NCI-H446 (cell line): ENCODE results near the gene SRD5A1.
"Not testable (repeated sequence)": the region's sequence is repeated elsewhere in the genome, so short reads cannot be mapped to it uniquely, and the experiment has no call there.

Experiments
- DNase-seq, 2 experiments: peaks; one replicate each; lab custom pipeline; 2025; lab: John Stamatoyannopoulos, UW

SRD5A1 gene

DNA sequence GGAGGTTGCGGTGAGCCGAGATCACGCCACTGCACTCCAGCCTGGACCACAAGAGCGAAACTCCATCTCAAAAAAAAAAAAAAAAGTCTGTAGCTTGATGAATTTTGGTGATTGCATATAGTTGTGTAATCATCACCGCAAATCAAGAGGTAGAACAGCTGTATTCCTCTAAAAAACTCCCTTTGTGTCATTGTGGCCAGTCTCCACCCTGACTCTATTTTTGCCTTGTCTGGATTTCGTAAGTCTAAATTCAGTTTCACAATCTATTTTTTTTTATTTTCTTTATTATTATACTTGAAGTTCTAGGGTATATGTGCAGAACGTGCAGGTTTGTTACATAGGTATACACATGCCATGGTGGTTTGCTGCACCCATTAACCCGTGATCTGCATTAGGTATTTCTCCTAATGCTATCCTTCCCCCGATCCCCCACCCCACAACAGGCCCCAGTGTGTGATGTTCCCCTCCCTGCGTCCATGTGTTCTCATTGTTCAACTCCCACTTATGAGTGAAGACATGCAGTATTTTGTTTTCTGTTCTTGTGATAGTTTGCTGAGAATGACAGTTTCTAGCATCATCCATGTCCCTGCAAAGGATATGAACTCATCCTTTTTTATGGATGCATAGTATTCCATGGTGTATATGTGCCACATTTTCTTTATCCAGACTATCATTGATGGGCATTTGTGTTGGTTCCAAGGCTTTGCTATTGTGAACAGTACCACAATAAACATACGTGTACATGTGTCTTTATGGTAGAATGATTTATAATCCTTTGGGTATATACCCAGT is 12.5 kb downstream of the SRD5A1 start:
- not testable (repeated sequence) for DNase-seq

DNA sequence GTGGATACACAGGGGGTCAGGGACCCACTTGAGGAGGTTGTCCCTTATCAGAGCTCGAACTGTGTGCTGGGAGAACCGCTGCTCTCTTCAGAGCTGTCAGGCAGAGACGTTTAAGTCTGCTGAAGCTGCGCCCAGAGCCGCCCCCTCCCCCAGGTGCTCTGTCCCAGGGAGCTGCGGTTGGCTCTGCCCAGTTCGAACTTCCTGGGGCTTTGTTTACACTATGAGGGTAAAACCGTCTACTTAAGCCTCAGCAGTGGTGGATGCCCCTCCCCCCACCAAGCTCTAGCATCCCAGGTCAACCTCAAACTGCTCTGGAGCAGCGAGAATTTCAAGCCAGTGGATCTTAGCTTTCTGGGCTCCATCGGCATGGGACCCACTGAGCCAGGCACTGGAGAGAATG is 15.9 kb downstream of the SRD5A1 start:
- DNase-seq: no peak

DNA sequence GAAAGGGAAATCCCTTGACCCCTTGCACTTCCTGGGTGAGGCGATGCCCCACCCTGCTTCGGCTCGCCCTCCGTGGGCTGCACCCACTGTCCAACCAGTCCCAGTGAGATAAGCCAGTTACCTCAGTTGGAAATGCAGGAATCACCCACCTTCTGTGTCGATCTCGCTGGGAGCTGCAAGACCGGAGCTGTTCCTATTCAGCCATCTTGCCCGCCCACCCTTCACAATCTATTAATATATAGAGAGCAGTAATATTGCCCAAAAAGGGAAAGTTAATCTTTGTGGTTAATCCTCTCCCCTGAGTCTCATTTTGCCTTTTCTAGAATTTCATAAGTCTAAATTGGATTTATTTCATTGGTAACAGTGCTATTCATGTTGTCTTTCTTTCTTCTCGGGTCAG is 16.4 kb downstream of the SRD5A1 start:
- no peak for DNase-seq

GRCh38 chr5:6652025-6652424 is 18.8 kb downstream of the SRD5A1 start:
- DNase-seq: no peak

DNA sequence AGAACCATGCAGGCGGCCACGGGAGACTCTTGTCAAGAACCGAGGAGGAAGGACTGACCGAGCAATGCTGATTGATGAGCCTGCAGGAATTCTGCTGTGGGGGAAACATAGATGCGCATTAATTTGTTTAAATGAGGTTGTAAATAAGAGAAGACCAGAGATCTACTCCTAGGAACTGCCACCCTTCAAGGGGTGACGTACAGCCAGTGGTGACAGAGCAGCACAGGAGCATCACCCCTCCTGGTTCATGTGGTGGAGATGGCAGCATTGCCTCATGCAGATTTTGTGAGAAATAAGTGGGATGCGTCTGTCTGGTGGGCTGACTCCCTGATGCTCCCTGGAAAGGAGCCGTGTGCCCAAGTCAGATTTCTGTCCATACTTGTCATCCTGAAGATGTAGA is 22.2 kb downstream of the SRD5A1 start:
- no peak for DNase-seq

DNA sequence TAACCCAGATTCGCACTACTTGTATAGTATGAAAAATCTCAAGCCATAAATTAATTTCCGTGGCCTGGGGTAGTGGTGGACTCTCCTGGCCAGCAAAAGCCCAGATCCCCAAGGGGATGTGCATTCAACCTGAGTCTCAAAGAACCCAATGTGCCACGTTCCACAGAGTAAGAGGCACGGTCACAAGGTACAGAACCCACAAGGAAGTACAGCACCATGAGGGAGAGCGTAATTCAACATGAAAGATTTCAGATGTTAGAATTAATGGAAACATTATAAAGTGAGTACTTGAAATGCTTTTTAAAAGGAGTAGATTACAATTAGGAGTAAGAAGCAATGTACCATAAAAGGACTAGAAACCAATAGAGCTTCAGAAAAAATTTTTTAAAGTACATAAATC is 23.4 kb downstream of the SRD5A1 start:
- no peak for DNase-seq

DNA sequence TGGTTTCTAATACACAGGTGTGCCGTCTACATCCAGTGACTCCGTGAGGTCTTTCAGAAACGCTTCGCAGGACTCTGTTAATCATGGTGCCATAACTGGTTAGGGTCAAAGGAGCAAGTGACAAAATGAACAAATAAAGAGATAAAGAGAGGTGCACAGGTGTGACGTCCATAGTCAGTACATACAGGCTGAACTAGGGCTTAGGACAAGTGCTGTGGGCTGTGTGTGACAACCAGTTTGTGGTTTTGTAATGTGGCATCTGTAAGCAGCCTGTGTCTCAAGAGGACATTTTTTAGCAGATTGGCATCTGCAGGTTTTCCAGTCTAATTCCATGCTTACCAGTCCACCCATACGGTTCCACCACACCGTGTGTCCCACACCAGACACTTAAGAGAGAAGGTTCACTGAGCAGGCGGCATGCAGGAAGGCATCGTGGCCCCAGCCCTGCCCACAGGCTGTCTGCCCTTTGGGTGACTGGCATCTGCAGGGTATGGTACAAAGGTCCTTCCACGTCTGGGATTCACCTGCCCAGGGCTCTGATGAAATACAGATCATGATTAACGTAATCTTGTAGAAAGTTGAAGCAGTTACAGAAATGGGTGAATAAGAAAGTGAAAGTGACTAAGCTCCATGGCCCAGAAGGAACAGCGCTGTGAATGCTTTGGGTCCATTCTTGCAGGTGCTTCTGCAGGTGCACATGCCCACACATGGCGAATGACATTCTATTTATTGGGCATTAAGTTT is 26.9 kb downstream of the SRD5A1 start:
- DNase-seq: no peak

GRCh38 chr5:6660688-6661087 is 27.4 kb downstream of the SRD5A1 start:
- DNase-seq: no peak

DNA sequence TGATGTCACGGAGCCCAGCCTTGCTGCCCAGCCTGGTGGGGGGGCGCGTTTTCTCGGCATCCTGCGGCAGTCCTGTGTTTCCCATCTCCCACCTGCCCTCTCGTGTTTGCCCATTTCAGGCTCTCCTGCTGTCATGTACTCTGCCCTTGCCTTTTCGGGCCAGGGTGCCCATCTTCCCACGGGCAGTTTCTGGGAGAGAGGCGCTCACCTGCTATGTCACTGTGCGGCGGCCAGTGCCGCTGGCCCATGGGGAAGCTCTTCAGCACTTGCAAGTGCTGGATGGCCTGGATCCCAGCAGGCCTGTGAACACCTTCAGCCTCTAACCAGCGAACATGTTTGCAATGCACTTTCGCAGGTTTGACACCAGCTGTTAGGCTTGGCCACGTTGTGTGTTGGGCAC is 33.5 kb downstream of the SRD5A1 start:
- DNase-seq: no peak

GRCh38 chr5:6667648-6668047 is 34.4 kb downstream of the SRD5A1 start:
- no peak for DNase-seq

GRCh38 chr5:6668717-6669116 is 35.5 kb downstream of the SRD5A1 start:
- not testable (repeated sequence) for DNase-seq

- DNase-seq: no peak
These were observed 39.8 kb downstream of the SRD5A1 start for GRCh38 chr5:6673031-6673430.

- no peak for DNase-seq
These were observed 40.7 kb downstream of the SRD5A1 start for GRCh38 chr5:6673963-6674362.

- no peak for DNase-seq
These were observed 41.2 kb downstream of the SRD5A1 start for GRCh38 chr5:6674421-6674820.

GRCh38 chr5:6674886-6675285 is 41.6 kb downstream of the SRD5A1 start:
- no peak for DNase-seq

- no peak for DNase-seq
These were observed 42.7 kb downstream of the SRD5A1 start for GRCh38 chr5:6675784-6676491.

- DNase-seq: no peak
These were observed 43.5 kb downstream of the SRD5A1 start for GRCh38 chr5:6676702-6677101.

DNA sequence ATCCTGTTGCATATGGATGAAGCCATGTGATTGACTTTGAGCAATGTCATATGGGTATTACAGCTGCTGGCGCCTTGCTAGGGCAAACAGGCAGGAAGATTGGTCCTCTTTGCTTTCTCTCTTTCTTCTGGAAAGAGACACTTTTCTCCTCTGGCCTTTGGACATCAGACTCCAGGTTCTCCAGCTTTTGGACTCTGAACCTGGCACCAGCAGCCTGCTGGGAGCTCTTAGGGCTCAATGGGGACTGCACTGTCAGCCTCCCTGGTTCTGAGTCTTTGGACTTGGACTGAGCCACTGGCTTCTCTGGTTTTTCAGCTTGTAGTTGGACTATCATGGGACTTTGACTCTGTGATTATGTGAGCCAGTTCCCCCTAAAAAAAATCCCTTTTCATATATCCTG is 45.1 kb downstream of the SRD5A1 start:
- DNase-seq: no peak

- DNase-seq: no peak
These were observed 47.7 kb downstream of the SRD5A1 start for GRCh38 chr5:6680922-6681321.

GRCh38 chr5:6681682-6682081 is 48.4 kb downstream of the SRD5A1 start:
- DNase-seq: no peak

DNA sequence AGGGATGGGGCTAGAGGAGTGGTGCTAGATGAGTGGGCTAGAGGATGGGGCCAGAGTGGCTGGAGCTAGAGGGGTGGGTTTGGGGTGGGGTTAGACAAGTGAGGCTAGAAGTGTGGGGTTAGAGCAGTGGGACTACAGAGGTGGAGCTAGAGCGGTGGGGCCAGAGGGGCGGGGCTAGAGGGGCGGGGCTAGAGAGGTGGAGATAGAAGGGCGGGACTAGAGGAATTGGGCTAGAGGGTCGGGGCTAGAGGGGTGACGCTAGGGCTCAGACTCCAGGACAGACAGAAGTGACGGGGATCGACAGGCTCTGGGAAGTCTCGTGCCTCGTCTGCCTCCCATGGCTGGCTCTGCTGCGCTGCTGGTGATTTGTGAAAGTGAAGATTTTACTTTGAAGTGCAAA is 49.0 kb downstream of the SRD5A1 start:
- no peak for DNase-seq

GRCh38 chr5:6683241-6683640 is 50.0 kb downstream of the SRD5A1 start:
- no peak for DNase-seq

GRCh38 chr5:6684075-6684474 is 50.8 kb downstream of the SRD5A1 start:
- no peak for DNase-seq
